Pons (tissue), 1 donor: Measurements from ENCODE around the gene HIVEP3.

ENCODE experiments used
- DNase-seq: peaks from one replicate; pipeline ENCODE4 v3.0.0-alpha.2; 2016; ENCODE audit warnings: low spot score

HIVEP3 gene

DNA sequence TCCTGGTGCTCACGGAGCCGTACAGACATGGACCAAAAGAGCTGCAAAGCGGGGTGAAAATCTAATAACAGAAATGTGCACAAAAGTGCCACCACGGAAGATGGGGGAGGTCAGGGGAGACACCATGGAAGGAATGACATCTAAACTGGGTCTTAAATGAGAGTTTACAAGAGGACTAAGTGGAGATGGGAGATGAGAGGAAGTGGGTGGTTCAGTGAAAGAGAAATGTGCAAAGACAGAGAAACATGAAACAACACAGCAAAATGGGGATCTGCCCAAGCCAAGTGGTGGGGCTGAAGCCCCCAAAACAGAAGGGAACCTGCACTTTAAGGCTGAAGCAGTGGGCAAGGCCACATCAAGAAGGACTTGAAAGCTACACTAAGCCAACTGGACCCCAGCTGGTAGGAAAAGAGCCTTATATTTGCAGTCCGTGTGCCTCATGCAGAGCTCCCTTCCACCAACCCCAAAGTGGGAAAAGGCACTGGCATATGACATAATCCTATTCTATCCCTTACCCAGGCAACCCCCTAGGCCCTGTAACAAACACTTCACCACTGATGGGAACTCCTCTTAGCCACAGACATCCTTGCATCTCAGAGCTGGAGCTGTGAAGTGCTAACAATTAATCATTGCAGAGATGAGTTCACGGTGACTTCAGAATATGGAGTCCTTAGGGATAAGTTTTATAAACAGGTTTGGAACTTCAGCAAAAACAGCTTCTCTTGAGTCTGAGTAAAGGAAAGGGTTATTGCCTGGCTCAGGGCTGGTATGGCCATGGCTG lies 235.7 kb downstream of the HIVEP3 start:
- no peak for DNase-seq

DNA sequence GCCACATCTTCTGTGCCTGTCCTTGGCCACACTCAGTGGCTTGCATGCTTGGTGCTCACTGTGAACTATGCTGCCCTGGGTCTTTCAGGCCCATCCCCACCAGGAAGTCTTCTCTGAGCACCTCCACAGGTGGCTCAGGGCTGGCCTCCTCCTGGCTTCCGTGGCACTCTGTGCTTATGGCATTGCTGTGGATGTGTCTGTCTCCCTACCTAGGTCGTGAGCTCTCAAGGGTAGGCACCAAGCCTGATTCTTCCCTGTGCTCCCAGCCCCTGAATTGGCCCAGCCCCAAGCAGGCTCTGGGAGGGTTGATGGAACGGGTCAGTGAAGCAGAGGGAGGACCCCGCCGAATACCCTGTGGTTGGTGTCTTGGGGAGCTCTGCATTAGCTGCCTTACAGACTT lies 236.6 kb downstream of the HIVEP3 start:
- DNase-seq = no peak

DNA sequence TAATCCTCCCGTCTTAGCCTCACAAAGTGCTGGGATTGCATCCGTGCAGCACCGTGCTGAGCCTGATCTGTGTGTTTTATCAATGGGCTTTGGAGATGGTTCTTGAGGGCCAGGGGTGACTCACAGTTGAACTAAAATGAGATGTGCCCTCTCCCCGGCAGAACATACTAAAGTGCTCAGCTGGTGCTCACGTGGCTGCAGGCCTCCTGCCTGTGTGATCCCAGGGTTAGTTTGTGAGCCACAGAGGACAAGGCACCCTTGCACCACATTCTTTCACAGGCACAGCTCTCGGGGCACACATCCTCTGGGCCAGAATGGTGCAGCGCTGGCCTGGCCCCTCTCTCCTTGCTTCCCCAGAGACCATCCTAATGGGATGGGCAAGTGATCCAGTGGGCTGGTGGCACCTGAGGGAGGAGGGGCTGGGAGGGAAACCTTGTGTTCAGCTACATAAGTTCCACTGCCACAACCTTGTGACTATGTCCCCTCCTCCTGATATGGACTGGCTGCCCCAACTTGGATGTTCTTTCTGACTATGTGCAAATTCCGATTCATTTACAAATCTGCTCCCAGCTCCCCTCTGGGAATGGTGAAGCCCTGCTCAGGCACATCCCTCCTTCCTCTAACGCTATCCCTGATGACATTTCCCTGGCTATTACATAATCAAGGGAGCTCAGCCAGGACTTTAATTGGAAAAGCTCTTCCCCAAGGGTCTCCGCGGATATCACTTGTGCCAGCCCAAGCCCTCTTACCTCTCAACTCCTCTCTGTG lies 237.2 kb downstream of the HIVEP3 start:
- DNase-seq = no peak

DNA sequence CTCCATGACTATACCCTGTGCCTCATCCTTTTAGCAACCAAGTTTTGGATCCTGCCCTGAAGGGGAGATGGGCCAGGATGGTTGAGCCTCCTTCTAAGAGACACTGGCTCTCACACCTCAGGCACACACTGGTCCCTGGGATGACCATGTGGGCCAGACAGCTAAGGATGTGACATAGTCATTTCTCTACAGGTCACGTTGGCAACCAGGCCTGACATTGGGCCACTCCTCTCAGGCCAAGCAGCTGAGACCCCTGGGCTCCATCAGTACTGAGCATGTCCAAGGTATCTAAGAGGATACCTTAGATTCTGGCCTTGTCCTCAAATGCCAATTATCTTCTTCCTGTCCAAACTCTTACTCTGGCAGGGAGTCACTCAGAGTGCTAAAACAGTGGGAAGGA lies 238.7 kb downstream of the HIVEP3 start:
- DNase-seq = no peak

DNA sequence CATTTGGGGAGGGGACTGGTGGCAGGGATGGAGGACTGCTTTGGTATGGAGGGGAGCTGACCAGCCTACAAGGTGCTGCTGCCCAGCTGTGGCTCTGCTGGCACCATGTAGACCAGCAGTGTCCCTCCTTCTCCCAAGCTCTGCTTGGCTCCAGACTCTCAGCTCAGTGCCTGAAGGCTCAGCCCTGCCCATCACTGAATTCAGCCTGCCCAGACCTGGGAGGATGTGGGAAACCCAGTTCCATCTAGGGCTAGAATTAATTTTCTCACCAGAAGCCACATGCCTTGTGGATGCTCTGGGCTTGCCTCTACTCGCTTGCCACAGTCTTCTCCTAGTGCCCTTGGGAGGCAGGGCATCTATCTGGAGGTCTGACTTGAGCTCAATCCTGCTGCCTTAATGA lies 239.2 kb downstream of the HIVEP3 start:
- no peak for DNase-seq

DNA sequence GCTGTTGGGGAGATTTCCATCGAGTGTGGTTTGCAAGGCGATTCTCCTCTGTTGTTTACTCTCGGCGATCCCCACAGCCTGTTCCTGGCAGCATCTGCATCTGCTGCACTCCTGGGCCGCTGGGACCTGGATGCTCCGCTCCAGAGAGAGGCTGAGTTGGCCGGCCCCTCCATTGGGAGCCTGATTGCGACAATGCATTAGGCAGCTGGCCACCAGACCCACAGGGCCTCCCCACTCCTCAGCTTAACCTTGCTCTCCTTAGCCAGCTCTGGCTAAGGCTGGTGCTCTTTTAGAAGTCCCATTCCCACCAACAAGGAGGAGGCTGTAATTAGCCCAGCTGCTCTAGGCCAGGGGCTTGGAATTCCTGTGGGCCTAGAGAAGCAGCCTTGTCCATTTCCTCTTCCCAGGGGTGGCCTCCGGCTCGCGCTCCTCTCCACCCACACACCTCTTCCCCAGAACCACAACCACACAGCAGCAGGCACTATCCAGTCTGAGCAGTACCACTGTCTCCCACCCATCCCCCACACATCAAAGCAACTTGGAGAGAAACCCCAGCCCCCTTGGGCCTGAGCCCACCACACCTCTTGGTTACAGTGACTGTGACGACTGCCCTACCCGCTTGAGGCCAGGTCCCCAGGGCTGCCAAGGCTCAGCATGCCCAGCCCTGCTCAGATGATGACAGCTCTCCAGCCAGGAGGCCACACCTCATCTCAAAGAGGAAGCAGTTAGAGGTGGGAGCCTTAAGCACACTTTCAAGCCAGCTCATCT lies 240.4 kb downstream of the HIVEP3 start:
- no peak for DNase-seq

DNA sequence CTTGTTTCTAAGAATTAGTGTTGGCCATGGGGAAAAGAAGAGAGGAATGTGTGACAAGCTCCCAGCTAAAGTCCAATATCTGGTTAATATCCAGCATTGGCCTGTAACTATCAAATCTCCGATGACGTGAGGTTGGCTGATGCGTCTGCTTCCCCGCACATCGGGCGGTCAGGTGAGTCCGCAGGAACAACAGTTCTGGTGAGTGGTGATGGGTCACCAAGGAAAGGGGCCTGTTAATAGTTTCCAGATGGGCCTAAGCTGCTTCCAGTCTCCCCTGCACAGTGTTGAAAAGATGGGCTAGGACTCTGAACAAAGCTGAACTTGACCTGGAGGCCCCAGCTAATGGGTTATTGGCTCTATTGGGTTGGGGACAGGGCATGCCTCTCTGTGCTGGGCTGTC lies 241.1 kb downstream of the HIVEP3 start:
- no peak for DNase-seq

DNA sequence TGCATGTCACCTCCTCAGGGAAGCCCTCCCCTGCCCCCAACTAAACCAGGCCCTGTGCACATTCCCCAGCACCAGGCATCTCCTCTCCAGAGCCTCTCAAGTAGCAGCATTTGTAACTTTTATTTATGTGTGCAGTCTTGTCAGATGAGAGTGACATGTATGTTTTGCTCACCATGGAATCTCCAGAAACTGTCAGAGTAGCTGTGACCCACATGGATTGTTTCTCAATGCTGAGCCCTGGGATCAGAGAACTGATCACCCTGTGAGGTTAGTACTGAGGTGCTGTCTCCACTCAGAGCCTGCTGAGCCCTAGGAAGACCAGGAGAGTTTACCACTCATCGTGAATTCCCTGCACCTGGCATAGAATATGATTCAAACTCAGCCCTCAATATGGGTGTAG lies 243.3 kb downstream of the HIVEP3 start:
- DNase-seq = no peak

DNA sequence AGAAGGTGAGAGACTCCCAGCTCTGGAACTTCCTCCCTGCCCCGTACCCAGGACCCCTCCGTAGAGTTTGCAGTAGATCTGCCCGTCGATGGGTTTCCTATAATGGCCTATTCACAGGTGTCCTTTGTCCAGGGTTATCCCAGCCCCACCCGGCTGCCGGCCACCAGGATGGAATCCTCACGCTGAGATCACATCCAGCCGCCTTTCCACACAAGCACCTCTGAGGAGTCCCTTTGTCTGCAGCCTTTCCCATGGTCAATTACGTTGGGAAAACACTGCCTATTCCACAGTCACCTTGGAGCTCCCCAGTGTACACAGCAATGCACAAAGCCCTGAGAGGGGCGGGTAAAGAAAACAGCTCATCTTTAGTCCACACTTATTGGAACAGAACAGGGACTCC lies 244.2 kb downstream of the HIVEP3 start:
- DNase-seq = no peak

DNA sequence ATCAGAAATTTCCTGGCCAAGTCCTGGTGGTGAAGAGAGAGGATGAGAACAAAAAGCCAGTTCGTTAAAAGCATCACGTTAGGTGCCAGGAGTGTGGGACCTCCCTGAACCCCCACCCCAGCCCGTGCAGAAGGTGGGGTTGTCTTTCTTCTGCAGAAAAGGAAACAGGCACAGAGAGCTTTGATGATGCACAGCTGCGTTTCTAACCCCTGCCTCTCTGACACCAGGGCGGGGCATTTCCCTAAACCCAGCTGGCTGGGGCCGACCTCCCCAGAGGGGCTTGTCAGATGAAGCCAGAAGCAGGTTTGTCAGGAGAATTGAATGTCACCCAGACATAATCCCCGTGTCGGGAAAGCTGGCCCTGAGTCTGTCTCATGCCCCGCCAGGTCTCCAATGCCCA lies 244.9 kb downstream of the HIVEP3 start:
- DNase-seq = no peak

DNA sequence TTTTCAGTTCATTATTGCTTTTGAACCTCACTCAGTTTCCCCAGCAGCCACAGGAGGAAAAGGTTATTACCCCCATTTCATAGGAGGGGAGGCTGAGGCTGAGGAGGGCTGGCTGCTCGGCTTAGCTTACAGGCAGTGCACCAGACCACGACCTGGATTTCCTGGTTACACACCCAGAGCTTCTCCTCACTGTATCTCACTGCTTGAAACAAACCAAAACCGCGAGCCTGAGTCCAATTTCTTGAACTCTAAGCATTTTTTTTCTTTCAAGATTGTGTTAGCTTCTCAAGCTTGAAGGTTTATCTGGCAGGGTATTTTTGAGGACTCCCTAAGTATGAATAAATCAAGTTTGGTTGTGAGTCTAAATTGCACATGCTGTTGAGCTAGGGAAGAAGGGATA lies 245.3 kb downstream of the HIVEP3 start:
- DNase-seq = no peak

DNA sequence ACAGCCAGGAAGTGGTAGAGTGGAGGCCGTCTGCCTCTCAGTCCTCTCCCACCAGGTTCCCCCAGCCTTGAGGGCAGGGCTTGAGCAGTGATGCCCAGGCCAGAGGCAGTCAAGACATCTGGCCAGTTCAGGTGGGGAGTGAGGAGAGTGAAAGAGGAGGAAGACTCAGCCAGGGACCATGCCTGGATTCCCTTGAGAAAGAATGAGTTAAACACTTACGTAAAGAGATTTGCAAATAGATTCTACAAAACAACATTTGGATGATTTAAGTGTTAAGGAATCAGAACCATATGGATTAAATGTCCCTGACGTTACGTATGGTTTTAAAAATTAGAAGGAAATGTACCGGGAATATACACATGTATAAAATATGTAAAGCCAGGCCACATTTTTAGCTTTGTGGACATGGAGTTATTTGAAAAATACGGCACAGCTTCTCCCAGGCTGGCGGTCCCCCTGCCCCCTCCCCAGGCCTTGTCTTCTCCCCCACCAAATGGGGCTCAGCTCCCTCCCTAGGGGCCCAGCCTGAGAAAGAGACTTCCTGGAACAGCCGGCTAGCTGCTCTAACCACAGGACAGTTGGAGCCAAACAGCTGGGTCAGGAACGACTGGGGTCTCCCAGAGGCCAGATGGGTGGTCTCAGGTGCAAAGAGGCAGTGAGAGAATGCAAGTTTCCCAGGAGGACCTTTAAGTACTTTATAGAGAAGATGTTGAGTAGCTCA lies 245.9 kb downstream of the HIVEP3 start:
- no peak for DNase-seq

DNA sequence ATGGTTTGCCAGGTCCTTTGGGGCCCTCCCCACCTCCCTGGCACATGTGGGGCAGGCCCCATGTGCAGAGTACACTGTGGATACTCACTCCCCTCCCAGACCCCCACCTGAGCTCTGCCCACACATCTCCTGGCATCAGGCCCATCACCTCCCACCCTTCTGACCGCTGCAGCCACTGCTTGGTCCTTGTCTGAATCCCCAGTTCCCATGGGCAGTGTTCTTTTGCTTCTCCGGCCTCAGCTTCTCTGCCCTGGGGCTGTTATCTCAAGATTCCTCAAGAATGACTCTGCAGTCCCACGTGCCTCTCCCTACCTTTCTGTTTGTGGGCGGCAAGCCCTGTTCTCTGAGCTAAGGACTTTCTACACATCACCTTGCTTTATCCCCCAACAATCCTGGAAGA lies 246.5 kb downstream of the HIVEP3 start:
- no peak for DNase-seq

DNA sequence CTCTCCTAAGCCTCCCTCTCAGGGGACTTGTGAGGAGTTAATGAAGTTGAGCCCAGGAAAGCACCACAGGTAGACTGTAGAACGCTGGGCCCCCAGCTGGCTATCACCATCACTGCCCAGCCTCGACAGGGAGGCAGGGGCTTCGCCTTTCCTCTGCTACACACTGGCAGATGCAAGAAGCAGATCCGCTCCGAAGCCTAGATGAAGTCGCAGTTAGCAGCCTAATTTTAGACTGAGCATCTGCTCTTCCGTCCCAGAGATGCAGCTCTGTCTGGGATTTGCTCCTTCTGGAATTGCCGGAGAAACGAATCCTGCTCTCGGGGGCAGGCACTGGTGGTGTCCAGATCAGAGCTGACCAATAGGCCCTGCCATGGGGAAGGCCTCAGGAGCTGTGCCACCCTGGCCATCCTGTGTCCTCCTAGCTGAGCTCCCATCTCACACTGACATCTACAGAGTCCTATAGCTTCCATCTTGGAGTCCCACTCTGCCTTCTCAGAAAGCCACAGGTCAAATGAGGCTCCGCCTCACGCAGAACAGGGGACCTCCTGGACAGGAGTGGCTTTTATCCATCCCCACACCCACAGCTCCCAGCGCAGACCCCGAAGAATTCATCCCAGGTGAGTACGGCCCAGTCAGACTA lies 247.5 kb downstream of the HIVEP3 start:
- no peak for DNase-seq

DNA sequence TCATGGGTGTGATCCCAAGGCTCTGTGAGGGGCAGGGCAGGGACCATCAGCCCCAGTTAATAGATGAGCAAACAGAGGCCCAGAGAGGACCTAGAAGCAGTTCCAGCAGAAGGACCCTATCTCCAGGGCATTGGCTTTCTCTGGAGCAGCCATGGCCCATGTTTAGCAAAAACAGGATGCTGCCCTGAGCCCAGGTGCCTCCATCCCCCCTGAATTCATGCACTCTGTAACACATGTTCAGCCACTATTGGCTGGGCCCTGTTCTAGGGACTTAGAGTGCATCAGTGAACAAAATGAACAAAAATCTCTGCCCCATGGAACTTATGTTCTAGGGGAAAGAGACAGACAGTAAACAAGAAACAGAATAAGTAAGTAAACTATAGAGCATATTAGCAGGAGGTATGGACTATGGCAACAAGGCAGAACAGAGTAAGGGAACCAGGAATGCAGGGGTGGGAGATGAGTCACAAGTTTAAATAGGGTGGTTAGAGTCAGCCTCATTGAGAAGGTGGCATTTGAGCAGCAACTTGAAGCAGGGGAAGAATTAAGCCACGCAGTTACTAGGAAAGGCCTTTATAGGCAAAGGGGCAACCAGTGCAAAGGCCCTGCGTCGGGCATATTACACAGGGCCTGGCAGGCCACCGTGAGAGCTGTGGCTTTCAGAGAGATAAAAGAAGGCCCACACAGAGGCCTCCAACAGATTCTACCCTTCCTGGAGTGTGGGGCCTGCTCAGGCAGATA lies 248.3 kb downstream of the HIVEP3 start:
- no peak for DNase-seq

DNA sequence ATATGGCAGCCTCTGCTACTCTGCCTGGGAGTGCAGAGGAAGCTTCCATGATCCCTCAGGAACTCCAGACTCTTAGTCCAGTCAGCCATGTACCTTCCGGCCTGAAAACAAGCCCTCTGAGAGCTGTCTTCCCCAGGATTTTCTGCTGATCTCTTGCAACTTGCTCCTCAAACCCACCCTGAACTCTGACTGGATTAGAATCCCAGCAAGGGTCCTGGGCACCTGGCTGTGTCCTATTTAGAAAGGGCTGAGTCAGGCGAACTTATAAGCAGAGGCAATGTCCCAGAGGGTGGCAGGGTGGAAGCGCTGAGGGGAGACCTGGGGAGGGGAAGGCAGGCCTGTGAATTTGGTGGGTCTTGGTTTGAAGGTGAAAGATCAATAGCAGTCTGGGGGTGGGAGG lies 249.8 kb downstream of the HIVEP3 start:
- DNase-seq = no peak

DNA sequence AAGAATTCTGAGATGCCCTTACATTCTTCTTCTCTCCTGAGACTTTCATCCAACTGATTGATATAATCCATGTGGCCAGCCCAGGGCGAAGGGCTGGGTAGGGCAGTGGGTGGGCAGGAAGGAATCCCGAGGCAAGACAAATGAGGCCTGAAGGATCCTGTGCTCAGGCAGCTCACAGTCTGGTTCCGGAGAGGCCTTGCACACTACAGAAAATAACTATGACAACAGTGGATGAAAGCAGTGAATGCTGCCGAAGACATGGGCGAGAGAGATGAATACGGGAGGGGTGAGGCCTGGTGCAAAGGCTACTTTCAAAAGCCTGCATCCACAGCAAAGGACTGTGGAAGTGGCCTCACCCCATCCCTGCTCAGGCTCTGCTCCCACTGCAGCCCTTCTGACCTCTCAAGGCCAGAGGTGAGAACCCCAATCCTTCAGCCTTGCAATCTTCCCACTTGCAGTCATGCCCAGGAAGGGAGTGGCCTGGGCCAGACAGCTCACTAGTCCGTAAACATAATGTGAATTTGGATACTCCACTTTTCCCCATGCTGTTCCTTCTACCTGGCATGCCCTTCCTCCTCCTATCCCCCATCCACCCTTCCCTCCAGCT lies 250.6 kb downstream of the HIVEP3 start:
- no peak for DNase-seq

DNA sequence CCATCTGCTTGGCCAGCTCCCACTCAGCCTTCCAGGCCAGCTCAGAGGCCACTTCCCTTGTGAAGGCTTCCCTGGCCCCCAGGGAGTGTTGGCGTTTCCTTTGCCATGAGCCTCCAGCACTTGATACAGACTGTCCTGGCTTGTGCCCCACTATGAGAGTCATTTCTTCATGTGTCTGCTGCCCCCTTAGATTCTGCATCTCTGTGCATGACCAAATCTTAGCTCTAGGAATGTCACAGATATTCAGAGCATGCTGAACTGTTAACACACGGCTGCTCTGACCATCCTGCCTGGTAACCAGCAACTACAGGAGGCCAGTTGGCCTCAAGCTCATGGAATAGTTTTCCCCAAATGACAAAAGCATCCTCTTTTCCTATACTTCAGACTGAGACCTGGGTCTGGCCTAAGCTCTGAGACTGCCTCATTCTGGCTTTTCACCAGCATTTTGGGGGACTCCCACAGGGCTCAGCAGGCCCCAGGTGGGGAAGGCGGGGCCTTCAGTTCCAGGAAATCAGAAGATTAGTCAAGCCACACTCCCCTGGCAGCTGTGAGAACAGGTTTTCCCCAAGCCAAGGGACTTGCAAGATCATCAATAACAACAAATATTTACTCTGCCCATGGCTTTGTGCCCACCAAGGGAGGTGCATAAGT lies 251.6 kb downstream of the HIVEP3 start:
- no peak for DNase-seq

DNA sequence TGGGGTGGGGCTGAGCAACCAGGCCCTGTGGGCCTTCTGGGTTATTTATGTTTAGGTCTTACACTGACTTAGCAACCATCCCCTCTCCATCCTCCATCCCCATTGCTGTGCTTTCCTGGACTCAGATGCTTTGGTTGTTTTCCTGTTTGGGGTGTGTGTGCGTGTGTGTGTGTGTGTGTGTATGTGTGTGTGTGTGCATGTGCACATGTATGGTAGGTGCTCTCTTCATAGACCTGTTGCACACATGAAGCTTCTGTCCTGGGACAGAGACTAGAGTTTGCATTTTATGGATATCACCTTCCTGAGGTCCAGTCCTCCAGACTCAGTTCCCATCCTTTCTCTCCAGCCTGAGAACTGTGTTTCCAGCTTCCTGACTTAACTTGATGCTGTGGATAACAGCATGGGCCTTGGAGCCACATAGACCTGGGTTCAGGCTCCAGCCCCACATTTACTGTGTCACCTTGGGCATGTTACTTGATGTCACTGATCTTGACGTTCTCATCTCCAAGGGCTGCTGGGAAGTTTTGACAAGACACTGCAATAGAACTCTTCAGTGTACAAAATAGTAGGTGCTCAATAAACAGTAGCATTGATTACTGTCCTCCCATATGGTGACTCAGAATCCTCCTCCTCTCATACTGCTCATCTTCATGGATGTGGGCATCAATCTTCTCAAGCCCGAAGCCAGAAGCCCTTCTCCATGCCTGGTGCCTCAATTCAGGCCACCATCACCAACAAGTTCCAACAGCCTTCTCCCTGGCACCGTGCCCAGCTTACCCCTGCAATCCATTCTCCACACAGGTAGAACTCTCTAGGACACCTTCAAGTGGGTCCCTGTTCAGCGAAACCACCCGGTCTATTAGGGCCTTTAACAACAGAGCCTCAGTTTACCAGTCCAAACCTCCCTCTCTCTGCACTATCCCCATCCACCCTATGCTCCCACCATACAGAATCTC lies 252.5 kb downstream of the HIVEP3 start:
- DNase-seq = no peak
